ENCODE data around the gene FATE1.

FATE1 gene

GRCh38 chrX:151729056-151729725, 13.4 kb downstream of the FATE1 start:
- DNase-seq (ENCODE audit: low spot score) = no peak
- no peak for TF ChIP-seq CTCF (IDR thresholded peaks at IDR 0.05; ENCODE audit: extremely low read depth, missing control alignments)

- TF ChIP-seq CTCF (IDR thresholded peaks at IDR 0.05; ENCODE audit: extremely low read depth, missing control alignments) = no peak
- DNase-seq (ENCODE audit: low spot score) = no peak
Observed at GRCh38 chrX:151734446-151734845, 18.6 kb downstream of the FATE1 start, which contains the start of gene CNGA2. Gene CNGA2 (plus strand): TSS chrX:151734746. CDS start chrX:151738484, 3,738 bp downstream.

- DNase-seq (ENCODE audit: low spot score) = no peak
- no peak for TF ChIP-seq CTCF (IDR thresholded peaks at IDR 0.05; ENCODE audit: extremely low read depth, missing control alignments)
Observed at GRCh38 chrX:151735219-151735618, 19.4 kb downstream of the FATE1 start.

GRCh38 chrX:151736685-151737084, 20.9 kb downstream of the FATE1 start:
- no peak for DNase-seq (ENCODE audit: low spot score)
- TF ChIP-seq CTCF (IDR thresholded peaks at IDR 0.05; ENCODE audit: extremely low read depth, missing control alignments) = no peak

GRCh38 chrX:151737494-151737893, 21.7 kb downstream of the FATE1 start:
- DNase-seq (ENCODE audit: low spot score) = no peak
- no peak for TF ChIP-seq CTCF (IDR thresholded peaks at IDR 0.05; ENCODE audit: extremely low read depth, missing control alignments)

- DNase-seq (ENCODE audit: low spot score) = no peak
- TF ChIP-seq CTCF (IDR thresholded peaks at IDR 0.05; ENCODE audit: extremely low read depth, missing control alignments) = no peak
Observed at GRCh38 chrX:151738751-151739150, 22.9 kb downstream of the FATE1 start.

- no peak for DNase-seq (ENCODE audit: low spot score)
- no peak for TF ChIP-seq CTCF (IDR thresholded peaks at IDR 0.05; ENCODE audit: extremely low read depth, missing control alignments)
Observed at GRCh38 chrX:151741606-151742005, 25.8 kb downstream of the FATE1 start.
